Hindlimb muscle (tissue), 1 donor: ENCODE data around the gene HMG20A. TPM values are rescaled to one million over a fixed set of nuclear protein-coding genes. Genes with fewer than 3 reads are reported as not detected.
A peak's percentile ranks its signal among the peaks of the same experiment; 100 is the strongest.
"Not testable (repeated sequence)": the region's sequence is repeated elsewhere in the genome, so short reads cannot be mapped to it uniquely, and the experiment has no call there.

Experiments used
- DNase-seq: peaks from one replicate; pipeline ENCODE4 v3.0.0-alpha.2; 2013
- polyA plus RNA-seq: library from polyadenylated mRNA; unstranded; fragments of 120-200 nt; gene quantifications from one replicate; pipeline ENCODE4 v1.2.1, GENCODE V29; 2013; ENCODE audit not compliant: insufficient read length

HMG20A gene
- polyA plus RNA-seq, 1 donor, result 51.4 TPM

GRCh38 chr15:77409259-77410156 is 11.2 kb upstream of the HMG20A start:
- no peak for DNase-seq

- DNase-seq, result not testable (repeated sequence)
Observed at GRCh38 chr15:77410157-77410500, 10.6 kb upstream of the HMG20A start.

GRCh38 chr15:77410701-77411618 is 9.7 kb upstream of the HMG20A start:
- no peak for DNase-seq

GRCh38 chr15:77411619-77411976 is 9.1 kb upstream of the HMG20A start:
- no peak for DNase-seq

- DNase-seq, result no peak
Observed at GRCh38 chr15:77412972-77413698, 7.6 kb upstream of the HMG20A start.

GRCh38 chr15:77413699-77414349 is 6.9 kb upstream of the HMG20A start:
- no peak for DNase-seq

- no peak for DNase-seq
Observed at GRCh38 chr15:77414789-77415442, 5.8 kb upstream of the HMG20A start.

- no peak for DNase-seq
Observed at GRCh38 chr15:77415450-77416147, 5.1 kb upstream of the HMG20A start.

- DNase-seq, result no peak
Observed at GRCh38 chr15:77416148-77416455, 4.6 kb upstream of the HMG20A start.

- no peak for DNase-seq
Observed at GRCh38 chr15:77416954-77417353, 3.7 kb upstream of the HMG20A start.

- no peak for DNase-seq
Observed at GRCh38 chr15:77417602-77418001, 3.1 kb upstream of the HMG20A start.

GRCh38 chr15:77418391-77418965 is 2.2 kb upstream of the HMG20A start:
- DNase-seq, result no peak

- DNase-seq, result peak; percentile 64
Observed at GRCh38 chr15:77418966-77419835, 1.5 kb upstream of the HMG20A start.

- DNase-seq, result peak; percentile 100
Observed at GRCh38 chr15:77419836-77420609, 665 bp upstream of the HMG20A start, which contains the start of gene PEAK1. Gene PEAK1 (minus strand): TSS chr15:77420104. CDS start chr15:77181926, 238,178 bp downstream.

GRCh38 chr15:77421370-77421700 is 647 bp downstream of the HMG20A start:
- DNase-seq, result no peak

GRCh38 chr15:77425104-77425503 is 4.4 kb downstream of the HMG20A start:
- no peak for DNase-seq

GRCh38 chr15:77426377-77426776 is 5.7 kb downstream of the HMG20A start:
- no peak for DNase-seq

GRCh38 chr15:77426871-77427270 is 6.2 kb downstream of the HMG20A start:
- DNase-seq, result no peak

GRCh38 chr15:77430213-77430612 is 9.5 kb downstream of the HMG20A start:
- no peak for DNase-seq
